C4-2B (cell line): ENCODE measurements around the gene UGT1A3.

Experiments
- CTCF ChIP-seq: fragments of 450-650 bp; conservative IDR thresholded peaks from 2 replicates; pipeline ENCODE4 v1.5.1; 2017; ENCODE audit warnings: mild to moderate bottlenecking
- ZFX ChIP-seq: fragments of 450-650 bp; IDR thresholded peaks from 2 replicates; pipeline ENCODE4 v1.6.1; 2017

- no peak for TF ChIP-seq CTCF
- no peak for TF ChIP-seq ZFX
These were observed 43.3 kb downstream of the UGT1A3 start for GRCh38 chr2:233772153-233772552.
